Activated CD8-positive, alpha-beta memory T cell treated with anti-CD3 and anti-CD28 coated beads for 4 hours (primary cell): ENCODE data around the gene LTO1.
A peak's percentile ranks its signal among the peaks of the same experiment; 100 is the strongest.

Source experiments
- DNase-seq, 2 donors: peaks; one replicate each; pipeline ENCODE4 v3.0.0-alpha.2; 2020; ENCODE audit warnings: low read depth in 2 of 2

LTO1 gene

GRCh38 chr11:69644962-69645675 is 30.0 kb downstream of the LTO1 start:
- no peak for DNase-seq

GRCh38 chr11:69644071-69644961 is 30.8 kb downstream of the LTO1 start:
- DNase-seq: no peak

- DNase-seq: no peak
Observed at GRCh38 chr11:69643646-69644045, 31.5 kb downstream of the LTO1 start.

GRCh38 chr11:69642913-69643632 is 32.1 kb downstream of the LTO1 start:
- DNase-seq: peak; percentile 50 to 59

GRCh38 chr11:69642549-69642912 is 32.6 kb downstream of the LTO1 start:
- peak; percentile 42 to 48 for DNase-seq

GRCh38 chr11:69641681-69642548 is 33.2 kb downstream of the LTO1 start:
- DNase-seq: no peak

- DNase-seq: no peak
Observed at GRCh38 chr11:69640995-69641581, 34.1 kb downstream of the LTO1 start, which contains the start of gene CCND1. CCND1 (plus strand) TSS chr11:69641156; CDS start chr11:69641314, 158 bp downstream.

GRCh38 chr11:69640260-69640994 is 34.7 kb downstream of the LTO1 start:
- DNase-seq: no peak

- no peak for DNase-seq
Observed at GRCh38 chr11:69639831-69640230, 35.3 kb downstream of the LTO1 start.

GRCh38 chr11:69638941-69639681 is 36.0 kb downstream of the LTO1 start:
- no peak for DNase-seq

GRCh38 chr11:69637941-69638871 is 36.9 kb downstream of the LTO1 start:
- no peak for DNase-seq

GRCh38 chr11:69637198-69637940 is 37.8 kb downstream of the LTO1 start:
- no peak for DNase-seq

GRCh38 chr11:69636512-69637197 is 38.5 kb downstream of the LTO1 start:
- no peak for DNase-seq

- DNase-seq: no peak
Observed at GRCh38 chr11:69635804-69636511, 39.2 kb downstream of the LTO1 start.

GRCh38 chr11:69635195-69635594 is 40.0 kb downstream of the LTO1 start:
- DNase-seq: no peak

- no peak for DNase-seq
Observed at GRCh38 chr11:69634590-69634989, 40.6 kb downstream of the LTO1 start.
